Measurements from ENCODE around the gene TMEM43. TPM values are rescaled to one million over a fixed set of nuclear protein-coding genes. Genes with fewer than 3 reads are reported as not detected.

Gene TMEM43
- total and polyA plus RNA-seq, 7 experiments from 2014 or later: 30.1 to 55.8 (median 50.3) TPM

DNA sequence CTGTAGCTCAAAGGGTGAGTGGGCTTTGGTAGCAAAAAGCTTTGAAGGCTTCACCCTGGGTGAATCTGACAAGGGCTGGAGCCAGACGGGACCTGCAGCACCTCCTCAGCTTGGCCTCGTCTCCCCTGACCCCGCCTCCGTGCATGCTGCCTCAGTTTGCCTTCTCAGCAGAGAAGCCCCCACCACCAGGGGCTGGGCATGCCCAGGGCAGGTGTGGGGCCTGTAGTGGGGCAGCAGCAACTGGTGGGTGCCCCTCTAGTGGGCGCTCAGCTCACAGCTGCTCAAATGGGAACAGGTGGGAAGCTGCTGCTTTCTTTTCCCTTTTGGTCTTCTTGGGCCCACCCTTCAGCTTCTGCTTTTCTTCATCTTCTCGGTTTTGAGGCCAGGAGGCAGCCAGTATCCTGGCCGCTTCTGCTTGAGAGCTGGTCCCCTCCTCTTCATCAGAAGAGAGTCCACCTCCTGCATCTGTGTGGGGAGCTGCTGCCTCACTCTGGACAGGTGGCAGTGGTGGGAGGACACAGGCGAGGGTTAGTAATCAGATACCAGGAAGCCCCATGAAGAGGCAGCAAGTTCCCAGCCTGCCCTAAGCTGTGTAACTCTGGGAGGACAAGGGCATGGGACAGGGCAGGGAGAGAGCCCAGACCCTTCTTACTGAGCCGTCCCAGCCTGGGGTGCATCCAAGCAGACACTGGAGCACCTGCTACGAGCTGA is 21.0 kb downstream of the TMEM43 start:
- no peaks in the 10 kb centered on the region for H3K27me3 Mint-ChIP-seq
- no peak overlapping the region for H3K4me3 ChIP-seq (ENCODE audit: low read length)
- no peaks in the 10 kb centered on the region for H3K27me3 ChIP-seq (ENCODE audit: control insufficient read depth in 2 of 2, insufficient read depth in 2 of 2, low read length in 2 of 2)
- peaks cover 3 to 38% (median 10%) of the 10 kb centered on the region in 5 donors for H3K36me3 Mint-ChIP-seq
- peak overlapping the region in 1 of 10 donors; percentile 11 for H3K4me3 Mint-ChIP-seq
- ATAC-seq (no peak), DNase-seq (peak in 1 of 9 donors; percentile 21)
- peaks cover 0 to 58% (median 5%) of the 10 kb centered on the region in 3 experiments for H3K36me3 ChIP-seq (ENCODE audit: control insufficient read depth in 2 of 3, insufficient read depth in 3 of 3, low read length in 3 of 3)
- H3K4me1 ChIP-seq (ENCODE audit: control insufficient read depth in 2 of 2, insufficient read depth in 2 of 2, low read length in 2 of 2): peaks cover 44 to 46% of the 10 kb centered on the region in 2 donors
- ChIA-PET CTCF (interaction anchor here (1.4 to 1.6 kb wide), 2 partner anchors 21 to 22 kb away, joined by 4 to 5 read pairs; partner anchors contain the start of genes CHCHD4 and TMEM43), POLR2A (interaction anchor here (0.6 to 7.2 kb wide), 12 partner anchors 10 to 1236 kb away, joined by 3 to 96 read pairs (median 4); partner anchors contain the start of genes CHCHD4, LSM3, TMEM43 and XPC)
- H3K9me3 Mint-ChIP-seq: peaks cover 0 to 2% (median 0%) of the 10 kb centered on the region in 11 donors
- peaks cover 32 to 55% (median 50%) of the 10 kb centered on the region in 7 donors for H3K4me1 Mint-ChIP-seq
- peak overlapping the region; percentile 89 to 100 (median 98) for H3K27ac Mint-ChIP-seq
- intact Hi-C loops (cut with micrococcal nuclease): loop anchor here in 1 of 2 donors (10.0 kb wide), 1 partner anchor 491 kb away; no protein-coding TSS in a partner anchor
- H3K9me3 ChIP-seq (ENCODE audit: control insufficient read depth in 2 of 3, low read length in 3 of 3): no peaks in the 10 kb centered on the region
- peak overlapping the region; percentile 79 for H3K27ac ChIP-seq (ENCODE audit: low read depth, low read length)

DNA sequence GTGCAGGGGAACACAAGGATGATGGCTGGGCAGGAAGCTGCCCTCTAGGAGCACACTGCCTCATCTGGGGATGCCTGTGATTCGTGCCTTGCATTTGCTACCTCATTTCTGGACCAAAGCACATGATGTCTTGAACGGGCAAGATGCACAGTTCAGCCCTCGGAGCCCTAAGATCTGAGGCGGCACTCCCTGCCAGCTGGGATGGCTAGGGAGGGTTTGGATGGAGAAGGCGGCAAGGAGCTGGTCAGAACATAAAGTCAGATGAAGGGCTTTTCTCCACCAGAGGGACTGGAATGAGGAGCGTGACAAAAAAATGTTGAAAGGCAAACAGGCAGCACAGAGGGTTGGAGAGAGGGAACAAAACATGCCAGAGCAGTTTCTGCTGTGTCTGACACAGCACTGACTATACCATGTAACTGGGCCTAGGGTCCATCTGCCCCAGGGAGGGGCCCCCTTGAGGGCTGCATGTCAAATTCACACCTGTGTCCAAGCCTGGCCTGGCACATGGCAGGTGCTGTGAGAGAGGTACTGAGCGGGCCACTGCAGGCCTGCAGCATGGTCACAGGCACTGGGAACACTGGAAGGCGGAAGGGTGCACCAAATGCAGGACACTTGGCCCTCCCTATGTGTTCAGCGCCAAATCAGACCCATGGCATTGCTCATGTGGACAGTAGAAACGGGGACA is 21.7 kb downstream of the TMEM43 start:
- peak overlapping the region; percentile 89 to 100 (median 97) for H3K27ac Mint-ChIP-seq
- no peak overlapping the region for H3K4me3 Mint-ChIP-seq
- peaks cover 0 to 2% (median 0%) of the 10 kb centered on the region in 11 donors for H3K9me3 Mint-ChIP-seq
- H3K4me3 ChIP-seq (ENCODE audit: low read length): no peak overlapping the region
- H3K4me1 Mint-ChIP-seq: peaks cover 29 to 48% (median 43%) of the 10 kb centered on the region in 7 donors
- H3K4me1 ChIP-seq (ENCODE audit: control insufficient read depth in 2 of 2, insufficient read depth in 2 of 2, low read length in 2 of 2): peaks cover 37 to 39% of the 10 kb centered on the region in 2 donors
- H3K27me3 ChIP-seq (ENCODE audit: control insufficient read depth in 2 of 2, insufficient read depth in 2 of 2, low read length in 2 of 2): no peaks in the 10 kb centered on the region
- H3K36me3 ChIP-seq (ENCODE audit: control insufficient read depth in 2 of 3, insufficient read depth in 3 of 3, low read length in 3 of 3): peaks cover 0 to 56% (median 5%) of the 10 kb centered on the region in 3 experiments
- ATAC-seq (no peak), DNase-seq (peak in 1 of 9 donors; percentile 19)
- ChIA-PET POLR2A (interaction anchor here (0.7 to 7.2 kb wide), 6 partner anchors 13 to 32 kb away, joined by 3 to 96 read pairs (median 4); partner anchors contain the start of genes CHCHD4, LSM3, TMEM43 and XPC), CTCF (no interaction called here)
- no peaks in the 10 kb centered on the region for H3K27me3 Mint-ChIP-seq
- H3K36me3 Mint-ChIP-seq: peaks cover 3 to 40% (median 12%) of the 10 kb centered on the region in 5 donors
- intact Hi-C loops (cut with micrococcal nuclease): loop anchor here in 1 of 2 donors (10.0 kb wide), 1 partner anchor 492 kb away; no protein-coding TSS in a partner anchor
- no peaks in the 10 kb centered on the region for H3K9me3 ChIP-seq (ENCODE audit: control insufficient read depth in 2 of 3, low read length in 3 of 3)
- peak overlapping the region; percentile 79 for H3K27ac ChIP-seq (ENCODE audit: low read depth, low read length)

DNA sequence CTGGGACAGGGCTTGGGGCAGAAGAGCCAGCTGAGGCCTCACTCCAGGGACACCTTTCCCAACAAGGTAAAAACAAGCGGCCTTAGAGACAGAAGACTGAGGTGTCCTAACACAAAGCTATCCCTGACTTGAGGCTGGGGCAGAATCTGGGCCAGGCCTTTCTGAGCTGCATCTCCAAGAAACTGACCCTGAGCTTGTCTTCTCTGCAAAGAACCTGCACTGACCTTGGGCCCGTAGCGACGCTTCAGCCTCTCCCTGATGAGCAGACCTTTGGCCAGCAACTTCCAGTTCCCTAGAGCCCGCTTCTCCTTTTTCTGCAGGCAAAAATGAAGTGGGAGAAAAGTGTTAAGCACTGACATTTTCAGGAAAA is 22.2 kb downstream of the TMEM43 start:
- no peak overlapping the region for H3K4me3 Mint-ChIP-seq
- no peak for ATAC-seq
- peaks cover 3 to 36% (median 12%) of the 10 kb centered on the region in 5 donors for H3K36me3 Mint-ChIP-seq
- Histone ChIP-seq H3K27me3 (ENCODE audit: control insufficient read depth in 2 of 2, insufficient read depth in 2 of 2, low read length in 2 of 2) (no peaks in the 10 kb centered on the region), H3K4me1 (ENCODE audit: control insufficient read depth in 2 of 2, insufficient read depth in 2 of 2, low read length in 2 of 2) (peaks cover 32 to 34% of the 10 kb centered on the region in 2 donors), H3K9me3 (ENCODE audit: control insufficient read depth in 2 of 3, low read length in 3 of 3) (no peaks in the 10 kb centered on the region), H3K4me3 (ENCODE audit: low read length) (no peak overlapping the region), H3K27ac (ENCODE audit: low read depth, low read length) (no peak overlapping the region), H3K36me3 (ENCODE audit: control insufficient read depth in 2 of 3, insufficient read depth in 3 of 3, low read length in 3 of 3) (peaks cover 0 to 56% (median 10%) of the 10 kb centered on the region in 3 experiments)
- peak overlapping the region; percentile 70 to 100 (median 97) for H3K27ac Mint-ChIP-seq
- H3K9me3 Mint-ChIP-seq: peaks cover 0 to 2% (median 0%) of the 10 kb centered on the region in 11 donors
- no peaks in the 10 kb centered on the region for H3K27me3 Mint-ChIP-seq
- H3K4me1 Mint-ChIP-seq: peaks cover 24 to 43% (median 38%) of the 10 kb centered on the region in 7 donors
- CTCF ChIA-PET: no interaction called here
- POLR2A ChIA-PET: interaction anchor here (1.2 to 7.2 kb wide), 3 partner anchors 21 to 31 kb away, joined by 4 to 96 read pairs (median 36); partner anchors contain the start of genes CHCHD4, LSM3, TMEM43 and XPC
- DNase-seq: no peak
- intact Hi-C loops (cut with micrococcal nuclease): loop anchor here in 1 of 2 donors (10.0 kb wide), 1 partner anchor 492 kb away; no protein-coding TSS in a partner anchor

DNA sequence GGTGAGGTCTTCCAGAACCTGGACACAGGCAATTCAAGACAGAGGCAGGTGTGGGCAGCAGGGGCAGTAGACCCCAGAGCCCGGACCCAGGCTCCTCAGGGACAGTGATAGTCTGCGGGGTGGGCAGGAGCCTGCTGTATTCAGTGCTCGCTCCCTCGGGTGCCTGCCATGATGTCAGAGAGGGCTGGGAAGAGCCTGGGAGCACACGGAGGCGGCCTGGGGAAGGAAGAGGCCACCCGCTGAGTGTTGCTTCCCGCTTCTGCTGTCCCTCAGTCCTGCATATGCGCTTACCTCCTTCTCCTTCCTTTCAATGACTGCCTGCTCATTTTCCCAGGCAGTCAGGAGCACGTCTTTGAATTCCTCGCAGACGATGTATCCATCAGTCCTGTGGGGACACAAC is 22.8 kb downstream of the TMEM43 start:
- H3K27ac ChIP-seq (ENCODE audit: low read depth, low read length): no peak overlapping the region
- no peaks in the 10 kb centered on the region for H3K27me3 ChIP-seq (ENCODE audit: control insufficient read depth in 2 of 2, insufficient read depth in 2 of 2, low read length in 2 of 2)
- peaks cover 3 to 42% (median 12%) of the 10 kb centered on the region in 5 donors for H3K36me3 Mint-ChIP-seq
- no peaks in the 10 kb centered on the region for H3K9me3 ChIP-seq (ENCODE audit: control insufficient read depth in 2 of 3, low read length in 3 of 3)
- ChIA-PET CTCF (no interaction called here), POLR2A (interaction anchor here (4.9 to 7.2 kb wide), 2 partner anchors 22 to 31 kb away, joined by 36 to 96 read pairs; partner anchors contain the start of genes CHCHD4, LSM3, TMEM43 and XPC)
- H3K27ac Mint-ChIP-seq: peak overlapping the region; percentile 76 to 100 (median 97)
- intact Hi-C loops (cut with micrococcal nuclease): loop anchor here in 1 of 2 donors (10.0 kb wide), 1 partner anchor 493 kb away; no protein-coding TSS in a partner anchor
- ATAC-seq (no peak), DNase-seq (peak in 1 of 9 donors; percentile 17)
- peaks cover 28 to 29% of the 10 kb centered on the region in 2 donors for H3K4me1 ChIP-seq (ENCODE audit: control insufficient read depth in 2 of 2, insufficient read depth in 2 of 2, low read length in 2 of 2)
- no peak overlapping the region for H3K4me3 ChIP-seq (ENCODE audit: low read length)
- H3K4me3 Mint-ChIP-seq: no peak overlapping the region
- H3K4me1 Mint-ChIP-seq: peaks cover 18 to 38% (median 32%) of the 10 kb centered on the region in 7 donors
- H3K36me3 ChIP-seq (ENCODE audit: control insufficient read depth in 2 of 3, insufficient read depth in 3 of 3, low read length in 3 of 3): peaks cover 0 to 62% (median 14%) of the 10 kb centered on the region in 3 experiments
- no peaks in the 10 kb centered on the region for H3K27me3 Mint-ChIP-seq
- peaks cover 0 to 2% (median 0%) of the 10 kb centered on the region in 11 donors for H3K9me3 Mint-ChIP-seq

DNA sequence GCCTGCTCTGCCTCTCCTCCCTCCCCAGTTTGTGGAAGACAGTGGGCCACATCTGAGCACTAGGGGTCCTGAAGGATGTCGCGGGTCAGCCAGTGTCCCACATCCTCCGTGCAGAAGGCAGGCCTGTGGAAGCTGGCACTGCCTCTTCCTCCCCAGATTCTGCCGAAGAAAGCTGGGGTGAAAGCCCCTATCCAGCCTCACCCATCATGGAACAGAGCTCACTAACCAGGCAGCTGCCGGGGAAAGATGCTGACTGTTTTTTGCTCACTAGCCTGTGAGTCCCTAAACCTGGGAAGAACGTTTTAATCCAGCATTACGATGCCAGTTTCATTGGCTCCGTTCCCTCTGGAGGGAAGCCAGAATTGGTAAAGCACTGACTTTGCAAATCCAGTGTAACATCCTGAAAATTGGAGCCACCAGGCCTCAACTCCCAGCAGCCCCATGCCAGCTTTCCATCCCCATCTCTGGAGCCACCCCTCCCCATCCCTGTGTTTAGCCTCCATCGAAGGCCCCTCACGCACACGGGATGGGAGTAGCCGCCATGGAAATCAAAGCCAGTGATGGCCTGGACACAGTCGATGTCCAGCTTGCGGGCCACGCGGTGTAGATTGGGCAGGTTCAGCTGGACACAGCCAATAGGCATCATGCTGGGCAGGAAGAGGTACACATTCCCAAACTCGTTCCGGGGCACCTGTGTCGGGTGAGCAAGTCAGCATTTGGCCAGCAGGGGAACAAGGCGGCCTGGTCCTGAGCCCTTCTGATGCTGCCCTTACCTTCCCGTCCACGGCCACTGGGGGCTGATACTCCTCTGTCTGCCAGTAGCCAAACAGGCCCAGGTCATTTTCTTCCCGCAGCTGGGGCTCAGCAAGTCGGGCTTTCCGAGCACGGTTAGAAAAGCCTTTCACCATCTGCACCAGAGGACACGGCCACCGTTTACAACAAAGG is 23.5 kb downstream of the TMEM43 start:
- peaks cover 0 to 2% (median 0%) of the 10 kb centered on the region in 11 donors for H3K9me3 Mint-ChIP-seq
- H3K27ac ChIP-seq (ENCODE audit: low read depth, low read length): no peak overlapping the region
- H3K27me3 Mint-ChIP-seq: no peaks in the 10 kb centered on the region
- no peaks in the 10 kb centered on the region for H3K27me3 ChIP-seq (ENCODE audit: control insufficient read depth in 2 of 2, insufficient read depth in 2 of 2, low read length in 2 of 2)
- H3K4me1 ChIP-seq (ENCODE audit: control insufficient read depth in 2 of 2, insufficient read depth in 2 of 2, low read length in 2 of 2): peaks cover 21 to 23% of the 10 kb centered on the region in 2 donors
- ChIA-PET CTCF (no interaction called here), POLR2A (interaction anchor here (4.9 kb wide), 1 partner anchor 30 kb away, joined by 36 read pairs; the partner anchor contains the start of genes LSM3 and XPC)
- H3K4me1 Mint-ChIP-seq: peaks cover 13 to 31% (median 26%) of the 10 kb centered on the region in 7 donors
- H3K36me3 Mint-ChIP-seq: peaks cover 3 to 43% (median 12%) of the 10 kb centered on the region in 5 donors
- intact Hi-C loops (cut with micrococcal nuclease): loop anchor here in 1 of 2 donors (10.0 kb wide), 1 partner anchor 494 kb away; no protein-coding TSS in a partner anchor
- no peak overlapping the region for H3K4me3 ChIP-seq (ENCODE audit: low read length)
- no peak for ATAC-seq
- H3K36me3 ChIP-seq (ENCODE audit: control insufficient read depth in 2 of 3, insufficient read depth in 3 of 3, low read length in 3 of 3): peaks cover 0 to 69% (median 14%) of the 10 kb centered on the region in 3 experiments
- peak overlapping the region in 7 of 9 donors; percentile 41 to 100 (median 98) for H3K27ac Mint-ChIP-seq
- no peak overlapping the region for H3K4me3 Mint-ChIP-seq
- no peaks in the 10 kb centered on the region for H3K9me3 ChIP-seq (ENCODE audit: control insufficient read depth in 2 of 3, low read length in 3 of 3)
- peak in 1 of 9 donors; percentile 11 for DNase-seq
